ENCODE measurements around the gene PYURF.
"Not testable (repeated sequence)": the region's sequence is repeated elsewhere in the genome, so short reads cannot be mapped to it uniquely, and the experiment has no call there.

PYURF gene

GRCh38 chr4:88523325-88524129 is at the start of gene PYURF:
Gene PYURF, minus strand, starts transcription at chr4:88523776. Its CDS starts 76 bp downstream, at chr4:88523700.
- peak; percentile 61 for DNase-seq

- DNase-seq, result no peak
Observed at GRCh38 chr4:88570001-88570400, 46.4 kb upstream of the PYURF start.

GRCh38 chr4:88567591-88567990 is 44.0 kb upstream of the PYURF start:
- no peak for DNase-seq

GRCh38 chr4:88549815-88550214 is 26.2 kb upstream of the PYURF start:
- no peak for DNase-seq

GRCh38 chr4:88539322-88540068 is 15.9 kb upstream of the PYURF start:
- DNase-seq, result not testable (repeated sequence)

- no peak for DNase-seq
Observed at GRCh38 chr4:88537709-88538108, 14.1 kb upstream of the PYURF start.

GRCh38 chr4:88535090-88535755 is 11.6 kb upstream of the PYURF start:
- DNase-seq, result no peak

- DNase-seq, result no peak
Observed at GRCh38 chr4:88533937-88534750, 10.6 kb upstream of the PYURF start.

- no peak for DNase-seq
Observed at GRCh38 chr4:88533088-88533790, 9.7 kb upstream of the PYURF start.

GRCh38 chr4:88531549-88531948 is 8.0 kb upstream of the PYURF start:
- DNase-seq, result no peak

- no peak for DNase-seq
Observed at GRCh38 chr4:88528861-88529260, 5.3 kb upstream of the PYURF start.

- DNase-seq, result no peak
Observed at GRCh38 chr4:88527787-88528186, 4.2 kb upstream of the PYURF start.

GRCh38 chr4:88526221-88526815 is 2.7 kb upstream of the PYURF start:
- peak; percentile 6 for DNase-seq

GRCh38 chr4:88524171-88524570 is 595 bp upstream of the PYURF start:
- DNase-seq, result no peak

GRCh38 chr4:88522702-88523324 is 763 bp downstream of the PYURF start:
- no peak for DNase-seq

- DNase-seq, result no peak
Observed at GRCh38 chr4:88518911-88519310, 4.7 kb downstream of the PYURF start.

- no peak for DNase-seq
Observed at GRCh38 chr4:88517825-88518224, 5.8 kb downstream of the PYURF start.

- DNase-seq, result no peak
Observed at GRCh38 chr4:88516746-88517145, 6.8 kb downstream of the PYURF start.

- no peak for DNase-seq
Observed at GRCh38 chr4:88514557-88515511, 8.7 kb downstream of the PYURF start.

GRCh38 chr4:88511236-88511635 is 12.3 kb downstream of the PYURF start:
- DNase-seq, result no peak

All from DMS79 (cell line).